GM19467 (cell line): ENCODE data around the gene CADM3.

Experiments used
- ATAC-seq: cut with Tn5 transposase; IDR thresholded peaks from one replicate; pipeline ENCODE4 v1.9.1; 2021; ENCODE audit warnings: mild to moderate bottlenecking, moderate library complexity; ENCODE audit not compliant: unreplicated experiment

The CADM3 gene

GRCh38 chr1:159248311-159248710 lies 76.9 kb downstream of the CADM3 start:
- ATAC-seq: no peak

DNA sequence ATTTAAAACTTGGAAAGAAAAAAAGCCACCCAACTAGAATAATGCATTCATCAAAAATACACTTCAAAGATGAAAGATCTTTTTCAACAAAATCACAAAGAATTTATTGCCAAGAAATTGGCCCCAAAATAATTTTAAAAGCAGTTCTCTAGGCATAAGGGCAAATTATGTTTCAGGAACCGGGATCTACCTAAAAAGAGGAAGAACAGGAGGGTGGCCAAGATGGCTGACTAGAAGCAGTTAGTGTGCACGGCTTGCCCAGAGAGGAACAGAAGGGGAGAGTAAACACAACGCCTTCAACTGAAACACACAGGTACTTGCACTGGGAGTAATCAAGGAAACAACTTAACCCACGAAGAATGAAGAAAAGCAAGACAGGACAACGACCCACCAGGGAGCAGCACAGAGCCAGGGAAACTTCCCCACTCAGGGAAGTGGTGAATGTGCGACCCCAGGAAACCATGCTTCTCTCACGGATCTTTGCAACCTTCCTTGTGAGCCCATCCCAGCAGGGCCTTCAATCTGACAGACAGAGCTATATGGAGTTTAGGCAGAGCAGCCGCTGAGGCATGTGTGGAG lies 79.3 kb downstream of the CADM3 start:
- no peak for ATAC-seq
